ENCODE results near the gene USP11.

The USP11 gene

GRCh38 chrX:47224896-47225290, 7.9 kb upstream of the USP11 start:
- no peaks in the 10 kb centered on the region for H3K9me2 ChIP-seq (replicated peaks; ENCODE audit: control insufficient read depth, low read length)
- no peaks in the 10 kb centered on the region for H3F3A ChIP-seq (ENCODE audit: control insufficient read depth, insufficient read depth)
- peaks cover 10% of the 10 kb centered on the region for H3K4me1 ChIP-seq (ENCODE audit: control insufficient read depth, low read length)
- H3K4me2 ChIP-seq (ENCODE audit: low read length) = no peak overlapping the region
- no peaks in the 10 kb centered on the region for H3K9me3 ChIP-seq (ENCODE audit: control insufficient read depth, insufficient read depth, low read length)
- H3K79me2 ChIP-seq (ENCODE audit: control insufficient read depth, low read length) = peaks cover 31% of the 10 kb centered on the region
- H3K27me3 ChIP-seq (ENCODE audit: control insufficient read depth, low read length) = no peaks in the 10 kb centered on the region
- TF ChIP-seq EZH2phosphoT487 (IDR thresholded peaks at IDR 0.05; ENCODE audit: borderline replicate concordance, low read length) = no peak
- TF ChIP-seq, protein P1, sequence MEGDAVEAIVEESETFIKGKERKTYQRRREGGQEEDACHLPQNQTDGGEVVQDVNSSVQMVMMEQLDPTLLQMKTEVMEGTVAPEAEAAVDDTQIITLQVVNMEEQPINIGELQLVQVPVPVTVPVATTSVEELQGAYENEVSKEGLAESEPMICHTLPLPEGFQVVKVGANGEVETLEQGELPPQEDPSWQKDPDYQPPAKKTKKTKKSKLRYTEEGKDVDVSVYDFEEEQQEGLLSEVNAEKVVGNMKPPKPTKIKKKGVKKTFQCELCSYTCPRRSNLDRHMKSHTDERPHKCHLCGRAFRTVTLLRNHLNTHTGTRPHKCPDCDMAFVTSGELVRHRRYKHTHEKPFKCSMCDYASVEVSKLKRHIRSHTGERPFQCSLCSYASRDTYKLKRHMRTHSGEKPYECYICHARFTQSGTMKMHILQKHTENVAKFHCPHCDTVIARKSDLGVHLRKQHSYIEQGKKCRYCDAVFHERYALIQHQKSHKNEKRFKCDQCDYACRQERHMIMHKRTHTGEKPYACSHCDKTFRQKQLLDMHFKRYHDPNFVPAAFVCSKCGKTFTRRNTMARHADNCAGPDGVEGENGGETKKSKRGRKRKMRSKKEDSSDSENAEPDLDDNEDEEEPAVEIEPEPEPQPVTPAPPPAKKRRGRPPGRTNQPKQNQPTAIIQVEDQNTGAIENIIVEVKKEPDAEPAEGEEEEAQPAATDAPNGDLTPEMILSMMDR (IDR thresholded peaks at IDR 0.05; ENCODE audit: low read depth, low read length, poor library complexity, severe bottlenecking) = no peak
- peaks cover 9% of the 10 kb centered on the region for H4K20me1 ChIP-seq (ENCODE audit: control insufficient read depth, insufficient read depth, low read depth, low read length)
- H3K36me3 ChIP-seq (ENCODE audit: control insufficient read depth, low read length) = peaks cover 82% of the 10 kb centered on the region
- H3K27ac ChIP-seq (ENCODE audit: low read depth, low read length) = no peak overlapping the region
- no peak overlapping the region for H3K4me3 ChIP-seq (ENCODE audit: low read length)

DNA sequence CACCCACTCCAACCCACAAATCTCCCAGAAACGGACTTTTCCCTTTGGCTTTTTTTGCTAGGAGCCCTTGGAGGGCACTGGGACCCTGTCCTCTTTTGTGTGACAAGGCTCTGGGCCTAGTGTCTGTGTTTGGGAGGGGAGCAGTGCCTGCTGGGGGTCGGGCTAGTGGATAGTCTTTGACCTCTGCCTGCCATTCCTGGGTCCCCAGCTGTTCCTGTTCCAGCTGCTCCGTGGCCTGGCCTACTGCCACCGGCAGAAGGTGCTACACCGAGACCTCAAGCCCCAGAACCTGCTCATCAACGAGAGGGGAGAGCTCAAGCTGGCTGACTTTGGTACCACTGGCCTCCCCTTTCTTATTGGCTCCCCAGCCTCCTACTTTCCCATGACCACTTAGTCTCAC, 6.7 kb upstream of the USP11 start:
- Histone ChIP-seq H3K4me3 (ENCODE audit: low read length) (no peak overlapping the region), H3K79me2 (ENCODE audit: control insufficient read depth, low read length) (peaks cover 19% of the 10 kb centered on the region), H3K27me3 (ENCODE audit: control insufficient read depth, low read length) (no peaks in the 10 kb centered on the region), H3K4me2 (ENCODE audit: low read length) (no peak overlapping the region), H3F3A (ENCODE audit: control insufficient read depth, insufficient read depth) (no peaks in the 10 kb centered on the region), H3K4me1 (ENCODE audit: control insufficient read depth, low read length) (no peaks in the 10 kb centered on the region), H3K36me3 (ENCODE audit: control insufficient read depth, low read length) (peaks cover 73% of the 10 kb centered on the region), H3K9me2 (replicated peaks; ENCODE audit: control insufficient read depth, low read length) (no peaks in the 10 kb centered on the region), H3K9me3 (ENCODE audit: control insufficient read depth, insufficient read depth, low read length) (no peaks in the 10 kb centered on the region), H3K27ac (ENCODE audit: low read depth, low read length) (no peak overlapping the region), H4K20me1 (ENCODE audit: control insufficient read depth, insufficient read depth, low read depth, low read length) (no peaks in the 10 kb centered on the region)
- TF ChIP-seq EZH2phosphoT487 (IDR thresholded peaks at IDR 0.05; ENCODE audit: borderline replicate concordance, low read length) = no peak
- TF ChIP-seq, protein P1 (IDR thresholded peaks at IDR 0.05; ENCODE audit: low read depth, low read length, poor library complexity, severe bottlenecking) = no peak

- Histone ChIP-seq H3F3A (ENCODE audit: control insufficient read depth, insufficient read depth) (no peaks in the 10 kb centered on the region), H3K9me3 (ENCODE audit: control insufficient read depth, insufficient read depth, low read length) (no peaks in the 10 kb centered on the region), H3K36me3 (ENCODE audit: control insufficient read depth, low read length) (peaks cover 67% of the 10 kb centered on the region), H3K79me2 (ENCODE audit: control insufficient read depth, low read length) (peaks cover 13% of the 10 kb centered on the region), H3K27me3 (ENCODE audit: control insufficient read depth, low read length) (no peaks in the 10 kb centered on the region), H3K9me2 (replicated peaks; ENCODE audit: control insufficient read depth, low read length) (no peaks in the 10 kb centered on the region), H4K20me1 (ENCODE audit: control insufficient read depth, insufficient read depth, low read depth, low read length) (no peaks in the 10 kb centered on the region), H3K4me1 (ENCODE audit: control insufficient read depth, low read length) (peaks cover 2% of the 10 kb centered on the region; the same call in 1 of the 2 replicates), H3K4me3 (ENCODE audit: low read length) (no peak overlapping the region), H3K4me2 (ENCODE audit: low read length) (no peak overlapping the region), H3K27ac (ENCODE audit: low read depth, low read length) (no peak overlapping the region)
- TF ChIP-seq, protein P1 (IDR thresholded peaks at IDR 0.05; ENCODE audit: low read depth, low read length, poor library complexity, severe bottlenecking) = no peak
- TF ChIP-seq EZH2phosphoT487 (IDR thresholded peaks at IDR 0.05; ENCODE audit: borderline replicate concordance, low read length) = no peak
These were observed 6.1 kb upstream of the USP11 start for GRCh38 chrX:47226531-47227333.

Data from DOHH2 (cell line).